Tibial nerve (tissue), 4 donors: ENCODE data around the gene CLOCK. TPM values are rescaled to one million over a fixed set of nuclear protein-coding genes. Genes with fewer than 3 reads are reported as not detected.

Source experiments
- DNase-seq, 2 donors: peaks; one replicate each; pipeline ENCODE4 v3.0.0-alpha.2; 2019; ENCODE audit warnings: low spot score in 2 of 2
- H3K27ac ChIP-seq, 4 donors: fragments of 200-600 bp; sonication (generic) in 3 of 4; one replicate each; pipeline ENCODE4 v1.5.1; 2017 to 2019; ENCODE audit warnings: mild to moderate bottlenecking in 1 of 4
- H3K27me3 ChIP-seq, 2 donors: fragments of 200-600 bp; sonication (generic) in 1 of 2; one replicate each; pipeline versions ENCODE4 v1.5.1 to v1.6.0; 2017 to 2019
- H3K36me3 ChIP-seq, 3 donors: fragments of 200-600 bp; sonication (generic); one replicate each; pipeline ENCODE4 v1.5.1; 2018 to 2019
- H3K4me1 ChIP-seq, 4 donors: fragments of 200-600 bp; sonication (generic) in 3 of 4; one replicate each; pipeline ENCODE4 v1.5.1; 2017 to 2019
- H3K4me3 ChIP-seq, 4 donors: fragments of 200-600 bp; sonication (generic) in 3 of 4; one replicate each; pipeline ENCODE4 v1.5.1; 2017 to 2019; ENCODE audit warnings: mild to moderate bottlenecking in 1 of 4, moderate library complexity in 1 of 4
- H3K9me3 ChIP-seq, 4 donors: fragments of 200-600 bp; sonication (generic) in 3 of 4; one replicate each; pipeline ENCODE4 v1.5.1; 2017 to 2019
- EP300 ChIP-seq, 2 donors: sonication (generic); formaldehyde crosslinking; IDR thresholded peaks; one replicate each; pipeline ENCODE4 v1.6.1; 2017; ENCODE audit warnings: antibody characterized with exemption in 2 of 2, mild to moderate bottlenecking in 1 of 2
- POLR2A ChIP-seq, 2 donors: fragments of 450-650 bp; IDR thresholded peaks; one replicate each; pipeline ENCODE4 v1.6.1; 2017; ENCODE audit warnings: antibody characterized with exemption in 2 of 2, mild to moderate bottlenecking in 2 of 2, moderate library complexity in 2 of 2
- WGBS, 2 donors: methylation state at CpG; one replicate each; pipeline ENCODE4 v1.1.5; 2018; 5-methylcytosine and 5-hydroxymethylcytosine counted together
- total RNA-seq, 4 donors: library from RNA; depleted of rRNA; stranded (reverse); fragments of >200 nt; gene quantifications; one replicate each; pipeline ENCODE4 v1.1.0, GENCODE V29; 2016
- TF ChIP-seq, protein P1 (sequence below), 5 experiments: fragments of 200-600 bp in 3 of 5; fragments of 450-650 bp in 2 of 5; sonication (generic) in 3 of 5; IDR thresholded peaks; one replicate each; pipeline ENCODE4 v1.5.1; 2016 to 2019; ENCODE audit warnings: antibody characterized with exemption in 5 of 5, mild to moderate bottlenecking in 3 of 5, moderate library complexity in 2 of 5

The CLOCK gene
- total RNA-seq, 4 donors from 2014 or later = 17.8 to 48.0 (median 27.6) TPM

DNA sequence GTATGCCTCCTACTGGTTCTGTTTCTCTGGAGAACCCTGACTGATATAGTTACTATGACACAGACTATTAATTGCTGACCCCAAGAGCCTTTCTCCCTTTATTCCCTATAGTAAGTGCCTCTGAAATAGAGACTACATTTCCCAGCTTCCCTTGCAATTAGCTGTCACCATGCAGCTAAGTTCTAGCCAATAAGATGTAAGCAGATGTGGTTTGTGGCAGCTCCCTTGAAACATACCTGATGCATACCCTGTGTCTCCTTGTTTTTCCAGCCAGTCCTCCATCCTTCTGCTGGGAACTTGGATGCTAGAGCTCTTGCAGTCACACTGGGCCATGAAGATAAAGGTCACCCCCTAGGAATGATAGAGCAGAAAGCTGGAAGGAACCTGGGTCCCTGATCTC is 160.6 kb downstream of the CLOCK start:
- no peak overlapping the region for H3K27ac ChIP-seq
- no peaks in the 10 kb centered on the region for H3K9me3 ChIP-seq
- H3K4me3 ChIP-seq = no peak overlapping the region
- TF ChIP-seq POLR2A (IDR thresholded peaks at IDR 0.05) (no peak), EP300 (IDR thresholded peaks at IDR 0.05) (no peak)
- TF ChIP-seq, protein P1, sequence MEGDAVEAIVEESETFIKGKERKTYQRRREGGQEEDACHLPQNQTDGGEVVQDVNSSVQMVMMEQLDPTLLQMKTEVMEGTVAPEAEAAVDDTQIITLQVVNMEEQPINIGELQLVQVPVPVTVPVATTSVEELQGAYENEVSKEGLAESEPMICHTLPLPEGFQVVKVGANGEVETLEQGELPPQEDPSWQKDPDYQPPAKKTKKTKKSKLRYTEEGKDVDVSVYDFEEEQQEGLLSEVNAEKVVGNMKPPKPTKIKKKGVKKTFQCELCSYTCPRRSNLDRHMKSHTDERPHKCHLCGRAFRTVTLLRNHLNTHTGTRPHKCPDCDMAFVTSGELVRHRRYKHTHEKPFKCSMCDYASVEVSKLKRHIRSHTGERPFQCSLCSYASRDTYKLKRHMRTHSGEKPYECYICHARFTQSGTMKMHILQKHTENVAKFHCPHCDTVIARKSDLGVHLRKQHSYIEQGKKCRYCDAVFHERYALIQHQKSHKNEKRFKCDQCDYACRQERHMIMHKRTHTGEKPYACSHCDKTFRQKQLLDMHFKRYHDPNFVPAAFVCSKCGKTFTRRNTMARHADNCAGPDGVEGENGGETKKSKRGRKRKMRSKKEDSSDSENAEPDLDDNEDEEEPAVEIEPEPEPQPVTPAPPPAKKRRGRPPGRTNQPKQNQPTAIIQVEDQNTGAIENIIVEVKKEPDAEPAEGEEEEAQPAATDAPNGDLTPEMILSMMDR (IDR thresholded peaks at IDR 0.05) = no peak
- no peaks in the 10 kb centered on the region for H3K4me1 ChIP-seq
- no peaks in the 10 kb centered on the region for H3K27me3 ChIP-seq
- H3K36me3 ChIP-seq = no peaks in the 10 kb centered on the region
- no peak for DNase-seq

DNA sequence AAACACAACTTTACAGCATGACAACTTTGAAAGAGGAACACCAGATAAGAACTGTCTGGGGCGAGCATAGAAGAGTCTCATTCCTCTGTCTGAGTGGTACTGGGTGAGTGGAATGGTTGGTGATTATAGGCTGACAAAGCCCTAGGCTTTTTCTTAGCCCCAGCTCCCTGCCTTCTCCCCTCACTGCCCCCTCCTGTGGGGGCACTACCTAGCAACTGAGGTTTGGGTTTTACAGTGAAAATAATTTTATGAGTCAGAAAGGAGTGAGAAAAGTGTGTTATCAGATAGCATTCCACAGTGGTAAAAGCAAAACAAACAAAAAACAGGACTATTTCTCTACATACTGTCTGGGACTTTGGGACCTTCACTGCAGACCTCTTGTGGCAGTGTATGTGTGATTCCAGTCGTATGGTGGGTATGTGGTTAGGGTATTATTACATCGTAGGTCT is 161.5 kb downstream of the CLOCK start:
- Histone ChIP-seq H3K4me3 (no peak overlapping the region), H3K27me3 (no peaks in the 10 kb centered on the region), H3K9me3 (no peaks in the 10 kb centered on the region), H3K4me1 (no peaks in the 10 kb centered on the region), H3K27ac (no peak overlapping the region), H3K36me3 (no peaks in the 10 kb centered on the region)
- TF ChIP-seq, protein P1 (IDR thresholded peaks at IDR 0.05) = no peak
- TF ChIP-seq EP300 (IDR thresholded peaks at IDR 0.05) (no peak), POLR2A (IDR thresholded peaks at IDR 0.05) (no peak)
- DNase-seq = no peak
- 77 to 80% methylated on average over 3 of the region's 3 CpGs for WGBS, 2 donors

DNA sequence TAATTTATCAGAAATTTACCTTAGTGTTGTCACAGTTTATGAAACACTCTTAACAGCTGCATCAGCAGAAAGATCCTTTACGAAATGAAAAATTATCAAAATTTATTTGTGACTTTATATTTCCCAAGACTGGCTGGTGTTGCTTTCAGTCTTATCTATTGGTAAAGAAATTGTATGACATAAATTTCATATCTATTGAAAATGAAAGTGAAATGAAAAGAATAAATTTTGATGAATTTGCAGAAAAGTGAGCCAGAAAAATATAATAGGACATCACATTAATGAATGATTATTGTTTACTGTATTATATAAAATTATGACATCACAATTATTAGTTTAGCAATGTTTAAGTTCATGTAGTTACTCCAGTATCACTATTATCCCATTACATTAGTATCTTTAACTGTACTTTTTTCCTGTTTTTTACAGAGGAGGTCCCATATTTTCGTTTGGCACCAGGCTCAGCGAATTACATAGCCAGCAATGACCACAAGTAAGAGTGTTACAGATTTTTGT is 164.2 kb downstream of the CLOCK start:
- no peak for TF ChIP-seq EP300 (IDR thresholded peaks at IDR 0.05)
- no peak for TF ChIP-seq POLR2A (IDR thresholded peaks at IDR 0.05)
- TF ChIP-seq, protein P1 (IDR thresholded peaks at IDR 0.05) = no peak
- no peak overlapping the region for H3K27ac ChIP-seq
- 84 to 86% methylated on average over 3 of the region's 3 CpGs for WGBS, 2 donors
- no peaks in the 10 kb centered on the region for H3K9me3 ChIP-seq
- peaks cover 0 to 1% (median 0%) of the 10 kb centered on the region in 3 donors for H3K36me3 ChIP-seq
- no peak for DNase-seq
- H3K4me1 ChIP-seq = no peaks in the 10 kb centered on the region
- H3K27me3 ChIP-seq = no peaks in the 10 kb centered on the region
- no peak overlapping the region for H3K4me3 ChIP-seq

DNA sequence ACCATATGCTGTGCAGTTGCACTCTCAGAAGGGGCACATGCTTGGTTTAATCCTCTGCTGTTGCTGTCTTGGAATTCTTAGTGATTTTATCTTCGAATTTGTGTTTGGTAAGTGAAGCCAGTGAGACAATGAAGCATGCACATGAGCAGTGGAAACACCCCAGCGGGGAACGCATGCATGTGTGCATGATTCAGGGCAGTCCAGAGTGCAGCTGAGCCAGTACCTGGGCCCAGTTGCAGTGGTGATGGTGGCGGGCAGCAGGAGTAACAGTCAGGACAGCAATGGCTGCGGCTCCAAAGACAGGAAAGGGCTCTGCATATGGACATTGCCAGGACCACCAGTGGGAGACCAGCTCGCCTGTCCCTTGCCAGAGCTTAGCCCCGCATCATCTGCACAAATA is 165.2 kb downstream of the CLOCK start:
- H3K9me3 ChIP-seq = no peaks in the 10 kb centered on the region
- TF ChIP-seq POLR2A (IDR thresholded peaks at IDR 0.05) = no peak
- TF ChIP-seq, protein P1 (IDR thresholded peaks at IDR 0.05) = no peak
- H3K36me3 ChIP-seq = peaks cover 0 to 4% (median 0%) of the 10 kb centered on the region in 3 donors
- H3K27me3 ChIP-seq = no peaks in the 10 kb centered on the region
- 93% methylated on average over 6 to 7 of the region's 7 CpGs for WGBS, 2 donors
- H3K4me3 ChIP-seq = no peak overlapping the region
- H3K27ac ChIP-seq = no peak overlapping the region
- no peaks in the 10 kb centered on the region for H3K4me1 ChIP-seq
- DNase-seq = no peak

DNA sequence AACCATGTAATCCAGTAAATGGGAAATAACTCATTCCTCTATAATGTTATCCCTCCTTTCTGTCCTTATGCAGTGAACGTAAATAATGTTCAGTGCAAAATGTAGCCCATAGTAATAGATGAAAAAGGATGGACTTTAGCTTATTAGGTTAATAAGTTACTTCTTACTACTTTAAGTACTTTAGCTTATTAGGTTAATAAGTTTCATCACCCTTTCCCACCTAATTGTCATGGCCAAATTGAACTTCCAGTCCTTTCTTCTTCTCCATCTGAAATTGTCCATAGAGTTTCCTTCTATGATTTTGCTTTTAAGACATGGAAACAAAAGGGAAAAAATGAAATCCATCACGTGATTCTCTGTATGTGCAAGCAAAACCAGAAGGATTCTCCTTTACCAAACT is 166.1 kb downstream of the CLOCK start:
- no peaks in the 10 kb centered on the region for H3K4me1 ChIP-seq
- peaks cover 0 to 4% (median 0%) of the 10 kb centered on the region in 3 donors for H3K36me3 ChIP-seq
- H3K27ac ChIP-seq = no peak overlapping the region
- H3K4me3 ChIP-seq = no peak overlapping the region
- TF ChIP-seq, protein P1 (IDR thresholded peaks at IDR 0.05) = no peak
- TF ChIP-seq POLR2A (IDR thresholded peaks at IDR 0.05) (no peak), EP300 (IDR thresholded peaks at IDR 0.05) (no peak)
- DNase-seq = no peak
- 87 to 92% methylated on average over 2 of the region's 2 CpGs for WGBS, 2 donors
- no peaks in the 10 kb centered on the region for H3K9me3 ChIP-seq
- no peaks in the 10 kb centered on the region for H3K27me3 ChIP-seq
